Measurements from ENCODE around the gene TBL1Y. TPM values are rescaled to one million over a fixed set of nuclear protein-coding genes. Genes with fewer than 3 reads are reported as not detected.

TBL1Y gene
- total RNA-seq, 1 experiment from 2014 or later: not detected

GRCh38 chrY:7115871-7116270 is 205.4 kb downstream of the TBL1Y start:
- Histone ChIP-seq H3K4me3 (ENCODE audit: low read depth, low read length, poor library complexity, severe bottlenecking) (no peak overlapping the region), H3K36me3 (ENCODE audit: insufficient read depth, low read length, poor library complexity, severe bottlenecking) (no peaks in the 10 kb centered on the region), H3K27ac (ENCODE audit: low read depth, low read length, poor library complexity, severe bottlenecking) (no peak overlapping the region), H3K4me1 (ENCODE audit: insufficient read depth, low read length, poor library complexity, severe bottlenecking) (no peaks in the 10 kb centered on the region), H3K9me3 (ENCODE audit: low read depth, low read length, poor library complexity, severe bottlenecking) (no peaks in the 10 kb centered on the region), H3K27me3 (replicated peaks; ENCODE audit: insufficient read depth, low read depth, low read length, poor library complexity) (no peaks in the 10 kb centered on the region)
- intact Hi-C loops (cut with micrococcal nuclease; ENCODE audit: unreplicated experiment): no loop called here
- no peak for DNase-seq (ENCODE audit: low spot score)
- BruUV-seq (replicated peaks): no TSS peak
- no peak for TF ChIP-seq CTCF (conservative IDR thresholded peaks at IDR 0.05; ENCODE audit: low read depth, low read length)
- TF ChIP-seq EZH2 (IDR thresholded peaks at IDR 0.05; ENCODE audit: borderline replicate concordance, low read depth, low read length, poor library complexity, severe bottlenecking): no peak
- ChIA-PET CTCF (no interaction called here), POLR2A (ENCODE audit: low non-redundant PET) (no interaction called here)

GRCh38 chrY:7122202-7122601 is 211.7 kb downstream of the TBL1Y start:
- Histone ChIP-seq H3K4me1 (ENCODE audit: insufficient read depth, low read length, poor library complexity, severe bottlenecking) (no peaks in the 10 kb centered on the region), H3K9me3 (ENCODE audit: low read depth, low read length, poor library complexity, severe bottlenecking) (no peaks in the 10 kb centered on the region), H3K36me3 (ENCODE audit: insufficient read depth, low read length, poor library complexity, severe bottlenecking) (no peaks in the 10 kb centered on the region), H3K27ac (ENCODE audit: low read depth, low read length, poor library complexity, severe bottlenecking) (no peak overlapping the region), H3K27me3 (replicated peaks; ENCODE audit: insufficient read depth, low read depth, low read length, poor library complexity) (no peaks in the 10 kb centered on the region), H3K4me3 (ENCODE audit: low read depth, low read length, poor library complexity, severe bottlenecking) (no peak overlapping the region)
- no peak for DNase-seq (ENCODE audit: low spot score)
- TF ChIP-seq EZH2 (IDR thresholded peaks at IDR 0.05; ENCODE audit: borderline replicate concordance, low read depth, low read length, poor library complexity, severe bottlenecking) (no peak), CTCF (conservative IDR thresholded peaks at IDR 0.05; ENCODE audit: low read depth, low read length) (no peak)
- no TSS peak for BruUV-seq (replicated peaks)
- intact Hi-C loops (cut with micrococcal nuclease; ENCODE audit: unreplicated experiment): no loop called here
- ChIA-PET POLR2A (ENCODE audit: low non-redundant PET) (no interaction called here), CTCF (no interaction called here)

DNA sequence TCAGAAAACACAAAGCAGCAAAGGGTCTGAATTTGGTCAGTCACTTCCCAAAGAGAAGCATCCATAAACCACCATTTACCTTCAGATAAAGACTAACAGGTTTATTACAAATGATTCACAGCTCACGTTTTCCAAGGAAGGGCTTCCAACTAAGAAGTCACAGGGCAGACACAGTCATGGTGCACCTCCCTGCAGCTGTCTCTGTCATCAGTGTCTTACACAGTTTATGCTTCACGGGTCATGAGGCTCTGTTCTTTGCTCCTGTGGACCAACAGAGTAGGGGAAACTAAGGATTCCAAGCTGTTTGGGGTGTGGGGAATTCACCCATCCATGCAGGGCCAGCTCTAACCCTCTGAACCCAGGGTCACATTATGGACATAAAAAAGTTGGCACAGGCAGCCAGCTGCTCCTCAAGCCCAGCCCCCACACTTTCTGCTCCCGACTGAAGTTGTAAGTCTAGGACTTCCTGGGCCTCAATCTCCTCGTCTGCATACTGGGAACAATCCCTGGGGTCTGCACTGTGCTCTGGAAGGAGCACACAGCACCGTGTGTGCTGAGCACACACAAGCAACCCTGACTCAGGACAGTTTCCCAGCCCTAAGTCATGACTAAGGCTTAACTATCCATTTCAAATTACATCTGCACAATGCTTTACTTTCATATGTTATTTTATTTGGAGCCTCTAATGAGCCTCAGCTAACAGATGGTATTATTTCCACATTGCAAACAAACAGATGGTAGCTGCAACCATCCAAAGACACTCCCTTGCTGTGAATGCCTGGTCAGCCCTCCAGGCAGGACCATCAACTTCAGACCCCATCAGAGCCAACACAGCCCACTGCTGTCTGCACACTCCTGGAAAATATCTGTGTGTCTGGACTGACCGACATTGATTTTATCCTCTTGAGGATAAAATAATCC is 214.9 kb downstream of the TBL1Y start:
- H3K9me3 ChIP-seq (ENCODE audit: low read depth, low read length, poor library complexity, severe bottlenecking): no peaks in the 10 kb centered on the region
- no peak overlapping the region for H3K27ac ChIP-seq (ENCODE audit: low read depth, low read length, poor library complexity, severe bottlenecking)
- no peaks in the 10 kb centered on the region for H3K27me3 ChIP-seq (replicated peaks; ENCODE audit: insufficient read depth, low read depth, low read length, poor library complexity)
- DNase-seq (ENCODE audit: low spot score): no peak
- TF ChIP-seq EZH2 (IDR thresholded peaks at IDR 0.05; ENCODE audit: borderline replicate concordance, low read depth, low read length, poor library complexity, severe bottlenecking) (no peak), CTCF (conservative IDR thresholded peaks at IDR 0.05; ENCODE audit: low read depth, low read length) (no peak)
- BruUV-seq (replicated peaks): no TSS peak
- intact Hi-C loops (cut with micrococcal nuclease; ENCODE audit: unreplicated experiment): no loop called here
- H3K4me3 ChIP-seq (ENCODE audit: low read depth, low read length, poor library complexity, severe bottlenecking): no peak overlapping the region
- no peaks in the 10 kb centered on the region for H3K36me3 ChIP-seq (ENCODE audit: insufficient read depth, low read length, poor library complexity, severe bottlenecking)
- CTCF ChIA-PET: no interaction called here
- no peaks in the 10 kb centered on the region for H3K4me1 ChIP-seq (ENCODE audit: insufficient read depth, low read length, poor library complexity, severe bottlenecking)
- POLR2A ChIA-PET (ENCODE audit: low non-redundant PET): no interaction called here

All from A673 (cell line).